HepG2 (cell line): ENCODE data around the gene UBXN6. TPM values are rescaled to one million over a fixed set of nuclear protein-coding genes. Genes with fewer than 3 reads are reported as not detected.

Source experiments
- ATAC-seq: fragments of 200-7000 bp; cut with Tn5 transposase; 3 replicates; pipeline ENCODE4 v1.9.1; 2020; ENCODE audit warnings: mild to moderate bottlenecking, moderate library complexity
- BruUV-seq: library from RNA; stranded (reverse); fragments of 400-500 nt; replicated peaks from 2 replicates; lab custom pipeline; 2021; lab: Mats Ljungman, UMichigan
- CTCF ChIA-PET: fragments of 300-600 bp; formaldehyde crosslinking; extraction: SDS; loops from one replicate; lab custom pipeline; 2021; ENCODE audit warnings: low total read pairs, inconsistent platforms, low intra/inter-chr PET ratio; lab: Yijun Ruan, JAX
- POLR2A ChIA-PET: fragments of 350-600 bp; sonication (Branson Sonifier 250); formaldehyde crosslinking; loops from one replicate; lab custom pipeline; 2020; ENCODE audit warnings: antibody characterized with exemption, inconsistent platforms; lab: Yijun Ruan, JAX
- DNase-seq: peaks from one replicate; pipeline ENCODE4 v3.0.0-alpha.2; 2015; ENCODE audit warnings: low spot score
- FAIRE-seq: peaks from 3 replicates; lab custom pipeline; 2011; peaks lifted over from hg19 to GRCh38; lab: Jason Lieb, UNC
- H2AFZ ChIP-seq: one replicate; pipeline ENCODE4 v1.6.1; 2011; ENCODE audit warnings: low read length, inconsistent platforms
- H3K27ac ChIP-seq: fragments of 300-600 bp; 3 replicates; pipeline ENCODE4 v1.8.0; 2011; ENCODE audit warnings: mixed run types, mild to moderate bottlenecking, mixed read lengths, low read length, inconsistent platforms; ENCODE audit not compliant: insufficient read depth; ENCODE audit errors: extremely low read length
- H3K27me3 ChIP-seq, 2 experiments: fragments of 200-600 bp in 1 of 2; 2 replicates in 1 of 2; 3 replicates in 1 of 2; pipeline versions ENCODE4 v1.6.0 to v1.8.0; 2011; ENCODE audit warnings: low read length in 2 of 2, mild to moderate bottlenecking in 2 of 2, moderate library complexity in 2 of 2, inconsistent platforms in 1 of 2; ENCODE audit not compliant: insufficient read depth in 2 of 2, control insufficient read depth in 1 of 2
- H3K36me3 ChIP-seq, 2 experiments: fragments of 200-600 bp in 1 of 2; replicated peaks in 1 of 2; 2 replicates in 1 of 2; 3 replicates in 1 of 2; pipeline versions ENCODE4 v1.5.1 to v1.8.0; 2011; ENCODE audit warnings: low read length in 2 of 2, inconsistent platforms in 1 of 2; ENCODE audit not compliant: insufficient read depth in 2 of 2, control insufficient read depth in 1 of 2
- H3K4me1 ChIP-seq: 2 replicates; pipeline ENCODE4 v1.5.1; 2012; ENCODE audit warnings: low read length, inconsistent platforms; ENCODE audit not compliant: insufficient read depth
- H3K4me2 ChIP-seq: 2 replicates; pipeline ENCODE4 v1.6.0; 2011; ENCODE audit warnings: low read depth, low read length, inconsistent platforms
- H3K4me3 ChIP-seq, 3 experiments: fragments of 200-600 bp in 1 of 3; sonication (generic), shearing (Covaris generic) in 1 of 3; replicated peaks in 1 of 3; 2 replicates each; pipeline ENCODE4 v1.5.1; 2011 to 2016; ENCODE audit warnings: low read length in 3 of 3, inconsistent platforms in 2 of 3, low read depth in 2 of 3, mild to moderate bottlenecking in 2 of 3, control low read depth in 1 of 3, mixed read lengths in 1 of 3; ENCODE audit not compliant: insufficient read depth in 1 of 3
- H3K79me2 ChIP-seq: one replicate; pipeline ENCODE4 v1.6.1; 2011; ENCODE audit warnings: low read length, inconsistent platforms; ENCODE audit not compliant: insufficient read depth
- H3K9ac ChIP-seq: 2 replicates; pipeline ENCODE4 v1.6.0; 2011; ENCODE audit warnings: mild to moderate bottlenecking, low read depth, low read length, inconsistent platforms; ENCODE audit not compliant: insufficient read depth
- H3K9me3 ChIP-seq: 2 replicates; pipeline ENCODE4 v1.5.1; 2012; ENCODE audit warnings: mild to moderate bottlenecking, low read length
- H4K20me1 ChIP-seq: 2 replicates; pipeline ENCODE4 v1.6.0; 2011; ENCODE audit warnings: inconsistent platforms, mild to moderate bottlenecking, low read length, moderate library complexity; ENCODE audit not compliant: insufficient read depth
- AKAP8 ChIP-seq: sonication (generic); formaldehyde crosslinking; IDR thresholded peaks from 2 replicates; pipeline ENCODE4 v1.5.1; 2020; ENCODE audit warnings: mild to moderate bottlenecking, missing genetic modification reagents
- ARID2 ChIP-seq: sonication (generic); formaldehyde crosslinking; IDR thresholded peaks from 2 replicates; pipeline ENCODE4 v1.8.1; 2022; ENCODE audit warnings: mild to moderate bottlenecking, missing genetic modification reagents, borderline replicate concordance
- ATF1 ChIP-seq: IDR thresholded peaks from 2 replicates; pipeline ENCODE4 v1.6.1; 2016; ENCODE audit warnings: mild to moderate bottlenecking, control low read depth
- BATF2 ChIP-seq: sonication (generic); formaldehyde crosslinking; IDR thresholded peaks from 2 replicates; pipeline ENCODE4 v1.8.0; 2022; ENCODE audit warnings: mild to moderate bottlenecking, missing genetic modification reagents, moderate library complexity
- CCAR2 ChIP-seq: fragments of 200-400 bp; formaldehyde crosslinking; optimal IDR thresholded peaks from 2 replicates; pipeline ENCODE3; 2018; ENCODE audit warnings: low read depth, mild to moderate bottlenecking, low read length, moderate library complexity
- JARID2 ChIP-seq: sonication (generic); formaldehyde crosslinking; IDR thresholded peaks from 2 replicates; pipeline ENCODE4 v1.8.1; 2023; ENCODE audit warnings: missing genetic modification reagents, inconsistent platforms; ENCODE audit not compliant: insufficient replicate concordance
- MATR3 ChIP-seq: sonication (generic); formaldehyde crosslinking; IDR thresholded peaks from 2 replicates; pipeline ENCODE4 v1.4.0; 2020; ENCODE audit warnings: missing genetic modification reagents
- PAX8 ChIP-seq: sonication (generic); formaldehyde crosslinking; IDR thresholded peaks from 2 replicates; pipeline ENCODE4 v1.8.0; 2022; ENCODE audit warnings: mild to moderate bottlenecking, missing genetic modification reagents, borderline replicate concordance
- PCBP1 ChIP-seq: fragments of 200-400 bp; formaldehyde crosslinking; IDR thresholded peaks from 2 replicates; pipeline ENCODE4 v1.6.1; 2017; ENCODE audit warnings: mild to moderate bottlenecking, low read depth, low read length, borderline replicate concordance
- PREB ChIP-seq: sonication (generic); formaldehyde crosslinking; IDR thresholded peaks from 2 replicates; pipeline ENCODE4 v1.4.0; 2020; ENCODE audit warnings: missing genetic modification reagents
- RNF2 ChIP-seq: fragments of 450-650 bp; conservative IDR thresholded peaks from 2 replicates; pipeline ENCODE4 v1.6.1; 2016; ENCODE audit warnings: low read depth
- SAFB2 ChIP-seq: sonication (generic); formaldehyde crosslinking; IDR thresholded peaks from 2 replicates; pipeline ENCODE4 v1.5.1; 2020; ENCODE audit warnings: missing genetic modification reagents, low read depth, mild to moderate bottlenecking, borderline replicate concordance
- TRIM24 ChIP-seq: sonication (generic); formaldehyde crosslinking; IDR thresholded peaks from 2 replicates; pipeline ENCODE4 v1.8.0; 2022; ENCODE audit warnings: mild to moderate bottlenecking, missing genetic modification reagents
- ZBTB10 ChIP-seq: sonication (generic); formaldehyde crosslinking; IDR thresholded peaks from 2 replicates; pipeline ENCODE4 v1.4.0; 2020; ENCODE audit warnings: missing genetic modification reagents, borderline replicate concordance
- ZFY ChIP-seq: sonication (generic); formaldehyde crosslinking; IDR thresholded peaks from 2 replicates; pipeline ENCODE4 v1.4.0; 2020; ENCODE audit warnings: missing genetic modification reagents
- ZNF101 ChIP-seq: sonication (generic); formaldehyde crosslinking; IDR thresholded peaks from 2 replicates; pipeline ENCODE4 v1.4.0; 2020; ENCODE audit warnings: mild to moderate bottlenecking, low read depth, missing genetic modification reagents, borderline replicate concordance
- ZNF224 ChIP-seq: sonication (generic); formaldehyde crosslinking; IDR thresholded peaks from 2 replicates; pipeline ENCODE4 v1.5.0; 2020; ENCODE audit warnings: mild to moderate bottlenecking, missing genetic modification reagents
- ZNF44 ChIP-seq: sonication (generic); formaldehyde crosslinking; IDR thresholded peaks from 2 replicates; pipeline ENCODE4 v1.5.1; 2020; ENCODE audit warnings: mild to moderate bottlenecking, missing genetic modification reagents
- ZNF75D ChIP-seq: sonication (generic); formaldehyde crosslinking; IDR thresholded peaks from 2 replicates; pipeline ENCODE4 v1.8.1; 2023; ENCODE audit warnings: missing genetic modification reagents, mild to moderate bottlenecking, borderline replicate concordance
- ZNF792 ChIP-seq: IDR thresholded peaks from 2 replicates; pipeline ENCODE4 v1.6.1; 2016
- WGBS: methylation state at CpG from one replicate; pipeline ENCODE4 v1.1.6; 2017; ENCODE audit warnings: low lambda C conversion rate; 5-methylcytosine and 5-hydroxymethylcytosine counted together
- in situ Hi-C: cut with HindIII; loops from 2 replicates; pipeline ENCODE4 v1.10.0; 2017; ENCODE audit warnings: low pct_unique_long_range_greater_than_20kb; ENCODE audit not compliant: extremely low pct_ligation_motif_present
- intact Hi-C: fragments of 100-400 bp; cut with micrococcal nuclease; formaldehyde crosslinking; loops from one replicate; pipeline ENCODE4 v1.10.0; 2022; ENCODE audit not compliant: unreplicated experiment
- polyA plus RNA-seq, 8 experiments: library from polyadenylated mRNA; depleted of rRNA in 3 of 8; stranded (reverse) in 7 of 8; unstranded in 1 of 8; fragments of >200 nt; fragmentation: Illumina TruSeq in 4 of 8; extraction: Trizol in 4 of 8; gene quantifications; 2 replicates each; pipeline versions ENCODE4 v1.2.1 to v1.2.3, GENCODE V29; 2011 to 2016; ENCODE audit warnings: low read depth in 4 of 8, missing spikeins in 1 of 8, mixed read lengths in 1 of 8; ENCODE audit not compliant: insufficient read depth in 1 of 8
- total RNA-seq, 5 experiments: library from RNA; depleted of rRNA; stranded (reverse); fragments of >200 nt; fragmentation: Illumina TruSeq; extraction: Trizol; gene quantifications; 2 replicates each; pipeline ENCODE4 v1.2.3, GENCODE V29; 2016; ENCODE audit warnings: low read depth in 1 of 5

The UBXN6 gene
- total and polyA plus RNA-seq, 2 of the 13 experiments (the other 11 are each of a cell fraction or from before 2014, with no cell fraction given), result 34.9 to 35.5 TPM

GRCh38 chr19:4436231-4436630 is 21.4 kb downstream of the UBXN6 start:
- ATAC-seq (no peak; the same call in 2 of the 3 replicates), DNase-seq (no peak), FAIRE-seq (no peak)
- CTCF ChIA-PET, result no interaction called here
- Histone ChIP-seq H3K9ac (no peak overlapping the region), H3K27me3 (no peaks in the 10 kb centered on the region), H3K4me3 (no peak overlapping the region), H3K4me2 (no peak overlapping the region), H2AFZ (no peak overlapping the region), H3K36me3 (peaks cover 19 to 60% of the 10 kb centered on the region in 2 experiments), H3K79me2 (no peaks in the 10 kb centered on the region), H4K20me1 (no peaks in the 10 kb centered on the region), H3K27ac (no peak overlapping the region), H3K9me3 (no peaks in the 10 kb centered on the region), H3K4me1 (no peaks in the 10 kb centered on the region)
- WGBS, result 92% methylated on average over 4 of the region's 7 CpGs
- intact Hi-C loops (no loop called here), in situ Hi-C loops (no loop called here)
- TF ChIP-seq ZNF224 (CRISPR knock-in tag), result no peak
- no peak for TF ChIP-seq SAFB2
- TF ChIP-seq ZBTB10 (CRISPR knock-in tag), result no peak
- TF ChIP-seq ZNF101 (CRISPR knock-in tag), result no peak
- TF ChIP-seq ZNF44 (CRISPR knock-in tag), result no peak
- no peak for TF ChIP-seq PAX8
- TF ChIP-seq RNF2, result no peak
- no peak for TF ChIP-seq CCAR2
- TF ChIP-seq ZNF75D (CRISPR knock-in tag), result no peak
- TF ChIP-seq ZNF792, result no peak
- TF ChIP-seq TRIM24 (CRISPR knock-in tag), result no peak
- no peak for TF ChIP-seq ATF1 (CRISPR knock-in tag)
- no peak for TF ChIP-seq BATF2
- TF ChIP-seq ZFY (CRISPR knock-in tag), result no peak
- TF ChIP-seq ARID2 (CRISPR knock-in tag), result no peak
- no peak for TF ChIP-seq AKAP8
- no peak for TF ChIP-seq JARID2
- TF ChIP-seq PREB (CRISPR knock-in tag), result no peak
- no peak for TF ChIP-seq MATR3
- no peak for TF ChIP-seq PCBP1
- no TSS peak for BruUV-seq
- POLR2A ChIA-PET, result no interaction called here
